Fibroblast of lung (primary cell): ENCODE measurements around the gene SYT17.

Experiments used
- CTCF ChIP-seq, 2 donors: IDR thresholded peaks in 1 of 2; conservative IDR thresholded peaks in 1 of 2; 1 replicate in 1 of 2; 2 replicates in 1 of 2; pipeline ENCODE4 v1.5.1; 2011 to 2012; ENCODE audit warnings: low read length in 2 of 2, control low read depth in 1 of 2, inconsistent platforms in 1 of 2, low read depth in 1 of 2, mild to moderate bottlenecking in 1 of 2
- EZH2 ChIP-seq: IDR thresholded peaks from 2 replicates; pipeline ENCODE4 v1.5.1; 2012; ENCODE audit warnings: low read length, control low read depth, mild to moderate bottlenecking; ENCODE audit errors: missing control alignments

GRCh38 chr16:19288872-19289799 is 121.1 kb downstream of the SYT17 start:
- TF ChIP-seq EZH2 (no peak), CTCF (conservative IDR thresholded peaks at IDR 0.05 in 1 of 2, IDR thresholded peaks at IDR 0.05 in 1 of 2; ENCODE audit: low read depth in 1 of 2, low read length in 2 of 2) (no peak)
